Brain microvascular endothelial cell (primary cell): ENCODE results near the gene EXOC8.

ENCODE experiments used
- DNase-seq: peaks from one replicate; pipeline ENCODE4 v3.0.0-alpha.2; 2020
- H3K27ac ChIP-seq: fragments of 250-450 bp; sonication (Bioruptor Pico); 2 replicates; pipeline ENCODE4 v1.5.1; 2020; ENCODE audit warnings: mild to moderate bottlenecking, moderate library complexity
- H3K27me3 ChIP-seq: fragments of 250-450 bp; sonication (Bioruptor Pico); replicated peaks from 2 replicates; pipeline ENCODE4 v1.5.1; 2020; ENCODE audit warnings: mild to moderate bottlenecking
- H3K36me3 ChIP-seq: fragments of 250-450 bp; sonication (Bioruptor Pico); replicated peaks from 2 replicates; pipeline ENCODE4 v1.5.1; 2020; ENCODE audit warnings: mild to moderate bottlenecking
- H3K4me3 ChIP-seq: 2 replicates; pipeline ENCODE4 v1.5.1; 2011; ENCODE audit warnings: low read depth, mild to moderate bottlenecking, control low read depth, low read length, moderate library complexity
- CTCF ChIP-seq: IDR thresholded peaks from 2 replicates; pipeline ENCODE4 v1.5.1; 2011; ENCODE audit warnings: low read depth, mild to moderate bottlenecking, moderate library complexity, low read length, control low read depth, inconsistent platforms; ENCODE audit errors: missing control alignments
- in situ Hi-C: cut with HindIII; loops from 2 replicates; pipeline ENCODE4 v1.10.0; 2017; ENCODE audit warnings: low sequenced_read_pairs, low pct_ligation_motif_present

Gene EXOC8

GRCh38 chr1:231359113-231359512, 21.5 kb upstream of the EXOC8 start:
- TF ChIP-seq CTCF, result no peak
- H3K27me3 ChIP-seq, result no peaks in the 10 kb centered on the region
- no peak overlapping the region for H3K27ac ChIP-seq
- no peak overlapping the region for H3K4me3 ChIP-seq
- in situ Hi-C loops, result no loop called here
- no peaks in the 10 kb centered on the region for H3K36me3 ChIP-seq
- peak; percentile 85 for DNase-seq

GRCh38 chr1:231357831-231358354, 20.2 kb upstream of the EXOC8 start:
- in situ Hi-C loops, result no loop called here
- Histone ChIP-seq H3K27me3 (no peaks in the 10 kb centered on the region), H3K36me3 (peaks cover 4% of the 10 kb centered on the region), H3K27ac (no peak overlapping the region), H3K4me3 (no peak overlapping the region)
- peak; percentile 34 for DNase-seq
- TF ChIP-seq CTCF, result peak; percentile 74

GRCh38 chr1:231357187-231357772, 19.6 kb upstream of the EXOC8 start:
- no peak overlapping the region for H3K27ac ChIP-seq
- in situ Hi-C loops, result no loop called here
- no peaks in the 10 kb centered on the region for H3K27me3 ChIP-seq
- no peak for TF ChIP-seq CTCF
- H3K4me3 ChIP-seq, result no peak overlapping the region
- peaks cover 10% of the 10 kb centered on the region for H3K36me3 ChIP-seq
- no peak for DNase-seq

- Histone ChIP-seq H3K4me3 (no peak overlapping the region), H3K36me3 (peaks cover 22% of the 10 kb centered on the region), H3K27me3 (no peaks in the 10 kb centered on the region), H3K27ac (no peak overlapping the region)
- in situ Hi-C loops, result no loop called here
- no peak for DNase-seq
- TF ChIP-seq CTCF, result no peak
Observed at GRCh38 chr1:231355171-231355570, 17.5 kb upstream of the EXOC8 start.

- no peak for TF ChIP-seq CTCF
- Histone ChIP-seq H3K27ac (no peak overlapping the region), H3K36me3 (peaks cover 27% of the 10 kb centered on the region), H3K4me3 (no peak overlapping the region), H3K27me3 (no peaks in the 10 kb centered on the region)
- no peak for DNase-seq
- in situ Hi-C loops, result no loop called here
Observed at GRCh38 chr1:231354330-231355020, 16.8 kb upstream of the EXOC8 start.

- no peak for DNase-seq
- Histone ChIP-seq H3K27me3 (no peaks in the 10 kb centered on the region), H3K4me3 (no peak overlapping the region), H3K36me3 (peaks cover 29% of the 10 kb centered on the region), H3K27ac (no peak overlapping the region)
- no peak for TF ChIP-seq CTCF
- in situ Hi-C loops, result no loop called here
Observed at GRCh38 chr1:231353086-231353485, 15.4 kb upstream of the EXOC8 start.
